Stimulated activated CD4-positive, alpha-beta T cell treated with anti-CD3 and anti-CD28 coated beads, Interleukin-1b, Interleukin-23, amount 100 ng/mL, for 24 hours (primary cell): Measurements from ENCODE around the gene SLC12A4.
"Not testable (repeated sequence)": the region's sequence is repeated elsewhere in the genome, so short reads cannot be mapped to it uniquely, and the experiment has no call there.

Experiments used
- DNase-seq, 4 experiments: peaks; one replicate each; pipeline ENCODE4 v3.0.0-alpha.2; 2020; ENCODE audit warnings: low read depth in 4 of 4, low spot score in 1 of 4

The SLC12A4 gene

DNA sequence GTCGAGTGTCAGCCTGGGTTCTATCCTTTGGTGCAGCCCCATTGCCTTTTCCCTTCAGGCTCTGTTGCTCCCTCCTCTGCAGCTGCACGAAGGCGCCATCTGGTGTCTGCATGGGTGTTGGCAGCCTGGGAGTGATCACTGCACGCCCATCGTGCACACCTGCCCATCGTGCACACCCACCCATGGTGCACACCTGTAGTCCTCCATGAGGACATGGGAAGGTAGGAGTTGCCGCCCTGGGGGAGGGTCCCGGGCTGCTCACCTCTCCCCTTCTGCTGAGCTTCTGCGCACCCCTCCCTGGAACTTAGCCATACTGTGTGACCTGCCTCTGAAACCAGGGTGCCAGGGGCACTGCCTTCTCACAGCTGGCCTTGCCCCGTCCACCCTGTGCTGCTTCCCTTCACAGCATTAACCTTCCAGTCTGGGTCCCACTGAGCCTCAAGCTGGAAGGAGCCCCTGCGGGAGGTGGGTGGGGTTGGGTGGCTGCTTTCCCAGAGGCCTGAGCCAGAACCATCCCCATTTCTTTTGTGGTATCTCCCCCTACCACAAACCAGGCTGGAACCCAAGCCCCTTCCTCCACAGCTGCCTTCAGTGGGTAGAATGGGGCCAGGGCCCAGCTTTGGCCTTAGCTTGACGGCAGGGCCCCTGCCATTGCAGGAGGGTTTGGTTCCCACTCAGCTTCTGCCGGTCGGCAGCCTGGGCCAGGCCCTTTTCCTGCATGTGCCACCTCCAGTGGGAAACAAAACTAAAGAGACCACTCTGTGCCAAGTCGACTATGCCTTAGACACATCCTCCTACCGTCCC, 39.7 kb downstream of the SLC12A4 start:
- DNase-seq: peak in 3 of 4 experiments; percentile 60 to 64 (median 61)

- DNase-seq: no peak
Observed at GRCh38 chr16:67928147-67928546, 40.3 kb downstream of the SLC12A4 start.

DNA sequence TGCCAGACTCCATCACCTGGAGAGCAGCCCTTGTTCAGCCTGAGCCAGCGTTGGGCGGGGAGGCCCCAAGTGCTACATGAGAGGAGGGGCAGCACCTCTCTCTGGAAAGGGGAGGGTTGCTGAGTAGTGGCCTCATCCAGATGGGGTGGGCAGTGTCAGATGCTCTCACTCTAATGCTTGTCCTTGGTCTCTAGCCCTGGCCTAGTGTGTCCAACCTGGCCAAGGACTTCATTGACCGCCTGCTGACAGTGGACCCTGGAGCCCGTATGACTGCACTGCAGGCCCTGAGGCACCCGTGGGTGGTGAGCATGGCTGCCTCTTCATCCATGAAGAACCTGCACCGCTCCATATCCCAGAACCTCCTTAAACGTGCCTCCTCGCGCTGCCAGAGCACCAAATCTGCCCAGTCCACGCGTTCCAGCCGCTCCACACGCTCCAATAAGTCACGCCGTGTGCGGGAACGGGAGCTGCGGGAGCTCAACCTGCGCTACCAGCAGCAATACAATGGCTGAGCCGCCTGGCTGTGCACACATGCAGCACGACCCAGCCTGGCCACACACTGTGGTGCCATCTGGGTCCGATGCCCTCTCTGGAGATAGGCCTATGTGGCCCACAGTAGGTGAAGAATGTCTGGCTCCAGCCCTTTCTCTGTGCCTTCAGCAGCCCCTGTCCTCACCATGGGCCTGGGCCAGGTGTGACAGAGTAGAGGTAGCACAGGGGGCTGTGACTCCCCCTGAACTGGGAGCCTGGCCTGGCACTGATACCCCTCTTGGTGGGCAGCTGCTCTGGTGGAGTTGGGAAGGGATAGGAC, 41.1 kb downstream of the SLC12A4 start:
- no peak for DNase-seq

DNA sequence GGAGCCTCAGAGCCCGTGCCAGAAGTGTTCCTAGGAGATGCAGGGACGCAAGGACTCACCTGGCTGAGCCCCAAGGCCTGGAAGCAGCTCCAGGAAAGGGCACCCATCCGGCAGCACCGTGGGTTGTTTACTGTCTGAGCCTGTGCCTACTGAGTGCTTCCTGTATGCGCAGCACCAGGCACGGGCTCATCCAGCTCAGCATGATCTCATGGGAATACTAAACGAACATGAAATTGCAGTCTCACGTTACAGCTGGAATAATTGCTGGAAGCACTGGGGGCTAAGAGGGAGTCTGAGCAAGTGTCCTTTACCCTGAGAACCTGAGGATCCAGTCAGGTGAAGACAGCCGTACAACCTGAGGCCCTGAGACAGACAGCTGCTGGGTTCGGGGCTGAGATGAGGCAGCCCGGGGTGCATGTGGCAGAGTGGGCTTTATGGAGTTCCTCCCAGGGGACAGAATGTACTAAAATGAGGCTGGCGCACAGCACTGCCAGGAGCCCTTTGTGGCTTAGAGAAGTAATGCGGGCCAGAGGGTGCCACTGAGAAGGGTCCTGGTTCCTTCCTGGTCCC, 42.2 kb downstream of the SLC12A4 start:
- DNase-seq: no peak

- DNase-seq: no peak
Observed at GRCh38 chr16:67924140-67924906, 44.1 kb downstream of the SLC12A4 start.

DNA sequence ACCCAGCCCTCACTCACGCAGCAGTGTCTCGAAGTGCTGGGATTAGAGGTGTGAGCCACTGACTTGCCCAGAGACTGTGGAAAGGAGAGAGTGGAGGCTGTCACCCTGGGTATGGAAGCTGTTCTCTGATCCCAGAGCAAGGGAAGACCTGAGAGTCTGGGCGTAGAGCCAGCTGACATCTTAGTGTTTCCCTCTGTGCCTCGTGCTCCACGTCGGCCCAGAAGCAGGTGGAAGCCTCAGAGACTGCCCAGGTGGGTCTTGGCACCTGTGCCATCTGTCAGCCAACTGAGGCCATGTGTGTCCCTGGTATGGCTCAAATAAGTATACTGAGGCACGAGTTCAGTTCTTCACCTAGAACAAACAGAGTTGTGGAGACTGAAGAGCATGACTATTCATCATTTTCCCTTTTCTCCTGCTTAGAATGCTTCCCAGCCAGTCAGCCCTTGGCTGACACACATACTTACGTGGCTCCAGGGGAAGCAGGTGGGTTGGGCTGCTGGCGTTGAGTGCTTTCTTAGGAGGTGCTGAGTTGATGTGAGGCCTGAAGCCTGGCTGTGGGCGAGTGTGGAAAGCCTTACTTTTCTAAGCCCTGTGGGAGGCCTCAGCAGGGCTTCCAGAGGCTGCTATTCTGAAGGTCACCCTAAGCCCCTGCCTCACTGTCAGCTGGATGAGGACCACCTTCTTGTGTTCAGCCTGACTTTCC, 44.9 kb downstream of the SLC12A4 start:
- DNase-seq: no peak

DNA sequence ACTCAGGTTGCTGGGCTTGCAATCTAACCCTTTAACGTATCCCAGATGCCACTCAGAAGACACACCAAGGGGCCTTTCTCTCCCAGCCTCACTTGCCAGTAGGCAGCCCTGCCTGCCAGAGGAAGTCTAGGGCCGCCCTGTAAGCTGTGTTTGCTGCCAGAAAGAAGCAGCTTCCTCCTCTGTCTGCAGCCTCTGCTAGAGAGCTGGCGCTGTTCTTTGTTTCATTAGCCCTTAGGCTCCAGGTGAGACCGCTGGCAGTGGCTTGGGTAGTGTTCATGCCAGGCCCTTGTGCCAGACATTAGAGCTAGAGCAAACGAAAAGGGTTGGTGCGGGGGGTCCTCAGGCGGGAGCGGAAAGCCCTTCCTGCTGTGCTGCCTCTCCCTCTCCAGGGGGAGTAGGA, 45.7 kb downstream of the SLC12A4 start:
- DNase-seq: no peak

GRCh38 chr16:67922221-67922620, 46.2 kb downstream of the SLC12A4 start:
- no peak for DNase-seq

GRCh38 chr16:67919622-67920221, 48.7 kb downstream of the SLC12A4 start:
- DNase-seq: no peak

DNA sequence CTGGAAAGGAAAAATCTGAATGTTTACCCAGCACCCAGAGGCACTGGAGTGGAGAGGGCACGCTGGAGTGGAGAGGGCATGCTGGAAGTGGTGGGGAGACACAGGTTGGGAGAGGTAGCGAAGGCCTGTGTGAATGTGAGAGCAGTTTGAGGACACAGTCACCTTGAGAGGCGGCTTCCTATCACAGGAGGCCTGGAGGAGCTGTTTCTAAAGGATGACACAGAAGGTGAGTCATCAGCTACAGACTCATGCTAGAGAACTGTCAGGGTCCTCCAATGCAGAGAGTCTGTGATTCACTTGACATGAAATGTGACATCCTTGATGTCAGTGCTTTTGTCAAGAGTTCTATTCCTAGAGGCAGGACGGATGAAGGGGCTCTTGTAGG, 50.6 kb downstream of the SLC12A4 start:
- DNase-seq: peak in 1 of 4 experiments; percentile 48

DNA sequence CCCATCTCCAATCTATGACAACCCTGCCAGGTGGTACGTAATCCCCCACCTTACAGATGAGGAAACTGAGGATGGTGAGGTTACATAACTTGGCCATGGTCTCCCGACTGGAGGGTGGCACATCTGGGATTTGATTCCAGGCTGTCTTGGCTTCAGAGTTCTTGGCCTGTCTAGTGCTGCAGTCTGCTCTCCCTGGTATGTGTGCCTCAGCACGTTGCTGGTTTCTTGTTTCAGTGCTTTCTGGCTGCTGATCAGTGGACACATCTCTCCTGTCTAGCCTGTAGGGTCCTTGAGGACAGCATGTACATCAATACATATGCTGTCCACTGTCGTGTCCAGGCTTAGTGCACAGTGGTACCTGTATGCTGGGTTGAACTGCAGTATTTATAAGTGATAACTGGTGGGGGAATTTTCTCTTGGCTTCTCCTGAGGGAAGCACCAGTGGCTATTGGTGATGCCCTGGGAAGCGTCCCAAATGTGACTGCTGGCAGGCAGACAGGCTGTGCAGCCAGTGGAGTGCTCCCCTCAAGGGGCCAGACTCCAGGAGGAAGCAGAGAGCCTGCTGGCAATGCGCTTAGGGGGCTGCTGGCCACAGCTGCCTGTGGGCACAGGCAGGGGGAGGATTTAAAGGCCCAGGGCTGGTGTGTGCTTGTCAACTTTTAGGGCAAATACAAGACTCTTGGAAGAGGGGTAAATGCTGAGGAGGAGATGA, 51.1 kb downstream of the SLC12A4 start:
- no peak for DNase-seq

GRCh38 chr16:67915831-67916723, 52.4 kb downstream of the SLC12A4 start:
- DNase-seq: no peak

DNA sequence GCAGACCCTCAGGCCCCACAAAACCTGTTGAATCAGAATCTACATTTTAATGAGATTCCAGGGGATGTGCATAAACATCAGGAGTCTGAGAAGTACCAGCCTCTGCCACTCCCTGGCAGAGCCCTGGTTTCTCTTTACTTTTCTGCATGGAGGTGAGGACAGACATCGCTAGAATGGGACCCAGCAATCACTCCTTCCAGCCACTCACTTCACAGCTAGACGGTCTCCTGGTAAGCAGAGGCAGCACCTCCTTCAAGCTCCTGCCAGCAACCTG, 53.0 kb downstream of the SLC12A4 start:
- DNase-seq: not testable (repeated sequence)

DNA sequence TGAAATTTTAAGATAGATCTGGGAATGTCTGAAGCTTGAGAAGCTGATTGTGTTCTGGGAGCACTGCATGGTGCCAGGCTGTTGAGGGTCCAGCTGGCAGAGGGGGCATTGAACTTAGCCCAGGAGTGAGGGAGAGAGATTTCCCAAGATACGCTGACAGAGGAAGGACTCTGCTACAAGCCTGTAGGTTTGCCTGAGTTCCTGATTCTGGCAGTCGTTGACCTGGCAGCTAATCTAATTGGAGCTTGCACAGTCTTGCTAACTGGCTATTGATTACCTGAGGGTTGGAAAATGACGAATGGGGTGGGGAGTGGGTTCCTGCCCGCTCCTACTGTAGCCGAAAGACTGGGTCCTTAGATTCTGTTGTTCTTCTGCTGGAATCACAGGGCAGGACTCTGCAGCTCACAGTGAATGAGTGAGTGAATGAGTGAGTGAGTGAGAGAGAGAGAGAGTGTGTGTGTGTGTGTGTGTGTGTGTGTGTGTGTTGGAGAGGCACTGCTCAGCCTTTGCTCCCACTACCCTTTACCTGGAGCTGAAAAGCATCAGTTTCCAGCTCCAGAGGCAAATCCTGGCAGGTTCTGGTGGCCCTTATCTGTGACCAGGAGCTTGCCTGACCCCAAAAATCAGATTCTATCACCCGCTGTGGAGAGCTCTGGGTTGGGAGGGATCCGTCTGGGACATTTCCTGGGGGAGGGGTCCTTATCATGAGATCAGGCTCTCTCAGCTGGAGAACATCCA, 53.5 kb downstream of the SLC12A4 start:
- no peak for DNase-seq

DNA sequence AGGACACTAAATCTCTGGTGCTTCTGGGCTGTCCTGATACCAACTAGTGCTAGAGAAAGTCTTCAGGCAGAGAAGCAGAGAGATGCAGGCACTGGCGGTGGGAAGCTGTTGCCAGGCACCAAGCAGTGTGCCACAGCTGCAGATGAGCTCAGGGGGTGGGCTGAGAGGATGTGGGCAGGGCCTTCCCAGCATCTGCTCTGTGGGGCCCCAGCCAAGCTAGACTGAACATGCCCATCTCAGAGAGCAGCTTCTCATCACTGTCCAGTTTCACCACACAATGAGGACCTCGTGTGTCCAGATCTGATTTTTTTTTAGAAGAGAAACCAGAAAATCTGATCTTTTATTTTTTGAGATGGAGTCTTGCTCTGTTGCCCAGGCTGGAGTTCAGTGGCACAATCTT, 58.3 kb downstream of the SLC12A4 start:
- no peak for DNase-seq

DNA sequence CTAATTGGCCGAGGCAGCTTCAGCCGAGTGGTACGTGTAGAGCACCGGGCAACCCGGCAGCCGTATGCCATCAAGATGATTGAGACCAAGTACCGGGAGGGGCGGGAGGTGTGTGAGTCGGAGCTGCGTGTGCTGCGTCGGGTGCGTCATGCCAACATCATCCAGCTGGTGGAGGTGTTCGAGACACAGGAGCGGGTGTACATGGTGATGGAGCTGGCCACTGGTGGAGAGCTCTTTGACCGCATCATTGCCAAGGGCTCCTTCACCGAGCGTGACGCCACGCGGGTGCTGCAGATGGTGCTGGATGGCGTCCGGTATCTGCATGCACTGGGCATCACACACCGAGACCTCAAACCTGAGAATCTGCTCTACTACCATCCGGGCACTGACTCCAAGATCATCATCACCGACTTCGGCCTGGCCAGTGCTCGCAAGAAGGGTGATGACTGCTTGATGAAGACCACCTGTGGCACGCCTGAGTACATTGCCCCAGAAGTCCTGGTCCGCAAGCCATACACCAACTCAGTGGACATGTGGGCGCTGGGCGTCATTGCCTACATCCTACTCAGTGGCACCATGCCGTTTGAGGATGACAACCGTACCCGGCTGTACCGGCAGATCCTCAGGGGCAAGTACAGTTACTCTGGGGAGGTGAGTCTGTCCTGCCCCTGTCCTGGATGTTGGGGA, 59.2 kb downstream of the SLC12A4 start:
- DNase-seq: no peak

GRCh38 chr16:67907397-67908180, 60.8 kb downstream of the SLC12A4 start:
- no peak for DNase-seq
